Measurements from ENCODE around the gene DNAJA3. TPM values are rescaled to one million over a fixed set of nuclear protein-coding genes. Genes with fewer than 3 reads are reported as not detected.

The DNAJA3 gene
- polyA plus RNA-seq, 4 donors, result 24.3 to 48.9 (median 37.1) TPM

DNA sequence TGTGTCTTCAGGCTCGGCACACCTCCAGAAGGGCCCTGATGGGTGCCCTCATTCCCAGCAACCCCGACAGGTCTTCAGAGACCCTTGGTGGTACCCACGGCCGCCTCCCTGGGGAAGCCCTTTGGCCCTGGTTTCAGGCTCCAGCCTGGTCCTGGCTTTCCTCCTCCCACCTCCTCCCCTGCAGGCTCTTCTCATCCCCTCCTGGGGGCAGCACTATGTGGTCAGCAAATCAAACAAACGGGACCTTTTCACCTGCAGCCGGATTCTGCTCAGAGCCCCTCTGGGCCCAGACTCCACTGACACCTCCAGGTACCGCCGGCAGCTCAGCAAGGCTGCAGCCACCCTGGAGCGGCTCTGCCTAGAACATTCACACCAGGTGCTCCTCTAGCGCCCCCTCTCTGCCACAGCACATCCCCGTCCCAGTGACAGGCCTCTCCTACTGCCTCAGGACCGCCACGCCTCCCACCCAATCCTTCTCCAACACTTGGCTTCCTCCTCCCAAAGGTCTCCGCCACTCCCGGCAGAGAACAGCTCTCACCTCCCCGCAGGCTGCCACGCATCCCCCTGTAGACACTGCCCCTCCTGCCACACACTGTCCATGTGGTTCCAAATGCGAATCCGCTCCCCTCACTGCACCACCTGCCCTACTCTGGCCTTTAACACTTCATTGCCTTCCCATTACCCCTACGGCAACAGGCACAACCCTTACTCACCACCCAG, 21.3 kb upstream of the DNAJA3 start:
- DNase-seq (ENCODE audit: low read depth in 4 of 4, low spot score in 3 of 4), result no peak

DNA sequence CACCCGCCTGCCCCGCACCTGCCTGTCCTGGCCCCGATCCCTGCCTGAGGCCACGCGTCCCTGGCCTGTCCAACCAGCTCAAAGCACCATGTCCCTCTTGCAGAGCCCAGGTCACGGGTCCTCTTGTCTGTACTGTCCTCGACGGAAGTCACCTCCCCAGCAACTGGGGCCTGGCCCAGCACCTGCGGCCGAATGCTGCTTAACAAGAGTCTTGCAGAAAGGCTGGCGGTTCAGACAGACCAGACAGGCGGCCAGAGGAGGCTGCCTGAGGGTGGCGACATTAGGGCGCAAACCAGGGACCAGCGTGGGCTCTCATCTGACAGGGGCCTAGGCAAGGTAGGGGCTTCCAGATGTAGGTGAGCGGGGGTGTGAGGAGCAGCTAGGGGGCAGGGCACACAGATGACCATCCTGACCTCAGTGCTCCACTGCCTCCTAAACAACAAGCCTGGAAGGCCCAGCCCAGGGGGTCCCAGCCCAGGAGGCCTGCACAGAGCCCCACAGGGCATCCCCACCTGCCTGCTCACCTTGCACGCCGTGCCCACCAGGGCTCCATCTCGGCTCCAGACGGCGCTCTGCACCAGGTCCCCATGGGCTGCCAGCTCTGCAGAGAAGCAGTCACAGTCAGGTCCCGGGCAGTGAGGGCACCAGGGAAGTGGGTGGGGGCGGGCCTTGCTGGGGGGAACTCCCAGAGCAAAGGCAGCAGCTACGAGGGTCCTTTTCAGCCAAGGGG, 20.5 kb upstream of the DNAJA3 start:
- DNase-seq (ENCODE audit: low read depth in 4 of 4, low spot score in 3 of 4), result no peak

DNA sequence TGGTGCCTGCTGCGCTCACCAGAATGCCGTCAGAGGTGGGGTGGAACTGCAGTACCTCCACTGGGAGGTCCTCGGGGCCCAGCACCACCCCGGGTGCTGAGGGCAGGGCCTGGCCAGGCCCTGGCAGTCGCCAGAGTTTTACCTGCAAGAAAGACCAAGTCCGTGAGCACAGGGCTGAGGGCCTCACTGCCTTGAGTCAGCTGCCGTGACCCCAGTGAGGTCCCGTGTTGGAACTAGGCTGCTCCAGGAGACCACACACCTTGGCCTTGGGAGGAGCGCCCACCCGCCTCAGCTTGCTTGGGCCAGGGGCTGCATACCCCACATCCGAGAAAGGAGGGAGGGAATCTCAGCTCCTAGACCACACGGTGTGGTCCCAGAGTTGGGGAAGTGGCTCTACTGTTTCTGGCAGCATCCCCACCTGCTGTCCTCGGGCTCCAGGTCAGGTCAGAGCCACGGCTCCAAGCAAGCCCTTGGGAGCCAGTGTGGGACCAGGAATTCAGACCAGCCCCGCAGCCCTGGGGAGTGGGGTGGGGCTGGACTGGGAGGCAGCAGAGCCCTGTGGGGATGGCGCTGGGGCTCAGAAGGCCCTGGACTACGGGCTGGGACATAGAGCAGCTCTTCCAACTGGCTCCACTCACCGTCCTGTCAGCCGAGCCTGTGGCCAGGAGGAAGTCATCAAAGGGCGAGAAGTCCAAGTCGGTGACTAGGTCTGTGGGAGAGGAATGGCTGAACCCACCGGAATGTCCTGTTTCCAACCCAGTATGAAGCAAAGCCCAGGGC, 17.9 kb upstream of the DNAJA3 start:
- DNase-seq (ENCODE audit: low read depth in 4 of 4, low spot score in 3 of 4), result no peak

DNA sequence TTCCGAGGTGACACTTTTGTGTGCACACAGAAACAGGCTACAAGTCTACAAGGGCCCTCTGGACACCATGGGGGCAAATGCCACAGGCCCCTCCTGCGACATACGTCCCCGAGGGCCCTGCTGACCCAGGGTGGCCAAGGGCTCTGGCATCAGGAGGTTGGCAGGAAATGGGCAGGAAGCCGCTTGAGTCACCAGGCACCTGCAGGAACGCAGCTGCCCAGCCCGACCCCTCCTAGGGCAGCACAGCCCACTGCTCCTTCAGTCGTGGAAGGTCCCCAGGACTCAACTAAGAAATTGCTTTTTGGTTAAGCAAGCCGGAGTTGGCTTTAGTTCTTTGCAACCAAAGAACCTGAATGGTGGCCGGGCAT, 17.4 kb upstream of the DNAJA3 start:
- no peak for DNase-seq (ENCODE audit: low read depth in 4 of 4, low spot score in 3 of 4)

DNA sequence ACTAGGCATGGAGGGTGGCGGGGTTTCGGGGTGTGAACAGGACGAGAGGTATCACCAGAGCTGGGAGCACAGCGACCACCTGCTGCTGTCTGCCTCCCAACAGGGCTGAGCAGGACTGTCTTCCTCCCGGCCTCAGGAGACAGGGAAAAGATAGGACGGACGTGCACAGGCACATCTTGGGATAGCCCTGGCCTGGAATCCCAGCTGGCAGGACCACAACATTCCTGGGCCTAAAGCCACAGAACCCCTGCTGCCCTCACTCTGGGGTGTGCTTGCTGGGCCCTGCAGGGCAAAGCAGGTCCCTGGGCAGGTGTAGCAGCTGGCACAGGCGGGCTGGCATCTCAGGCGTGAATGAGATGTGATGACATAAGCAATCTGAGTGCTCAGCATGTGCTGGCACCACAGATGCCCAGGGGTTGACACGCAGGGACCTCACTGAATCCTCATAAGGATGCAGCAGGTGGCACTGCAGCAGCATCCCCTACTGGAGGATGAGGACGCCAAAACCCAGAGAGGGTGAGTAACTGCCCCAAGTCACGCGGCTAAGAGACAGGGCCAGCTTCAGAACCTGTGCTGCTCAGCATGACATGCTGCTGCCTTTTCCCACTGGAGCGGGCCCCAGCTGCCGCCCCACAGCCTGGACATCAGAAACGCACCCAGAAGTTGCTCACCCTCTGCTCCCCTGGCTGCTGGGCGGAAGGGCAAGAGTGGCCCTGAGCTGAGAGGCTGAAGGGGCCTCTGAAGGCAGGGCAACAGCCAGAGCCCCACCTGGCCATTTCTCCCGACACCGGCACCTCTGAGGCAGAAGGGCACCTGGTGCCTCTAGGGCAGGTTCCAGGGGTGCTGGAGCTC, 16.4 kb upstream of the DNAJA3 start:
- DNase-seq (ENCODE audit: low read depth in 4 of 4, low spot score in 3 of 4), result no peak

DNA sequence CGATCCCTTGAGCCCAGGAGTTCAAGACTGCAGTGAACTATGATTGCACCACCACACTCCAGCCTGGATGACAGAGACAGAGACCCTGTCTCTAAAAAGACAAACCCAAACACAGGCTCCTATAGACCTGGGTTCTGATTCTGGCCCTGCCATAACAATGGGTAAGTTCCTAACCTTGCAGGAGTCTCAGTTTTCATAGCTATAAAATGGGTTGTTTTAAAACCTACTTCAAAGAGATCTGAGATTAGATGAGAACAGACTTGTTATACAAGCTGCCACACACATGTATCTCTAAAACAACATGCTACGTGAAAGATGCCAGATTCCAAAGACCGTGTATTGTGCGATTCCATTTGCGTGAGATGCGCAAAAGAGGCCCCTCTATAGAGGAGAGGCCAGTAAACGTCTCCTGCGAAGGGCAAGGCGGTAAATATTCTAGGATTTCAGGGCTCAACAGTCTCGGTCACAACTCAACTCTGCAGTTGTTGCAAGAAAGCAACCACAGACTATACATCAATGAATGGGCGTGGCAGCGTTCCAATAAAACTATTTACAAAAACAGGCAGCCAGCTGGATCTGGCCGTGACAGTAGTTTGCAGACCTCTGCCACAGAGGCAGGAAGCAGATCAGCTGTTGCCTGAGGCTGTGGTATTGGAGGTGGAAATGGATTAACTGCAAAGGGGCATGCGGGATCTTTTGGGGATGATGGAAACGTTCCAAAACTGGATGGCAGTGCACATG, 15.2 kb upstream of the DNAJA3 start:
- peak in 1 of 4 donors; percentile 65 for DNase-seq (ENCODE audit: low read depth in 4 of 4, low spot score in 3 of 4)

DNA sequence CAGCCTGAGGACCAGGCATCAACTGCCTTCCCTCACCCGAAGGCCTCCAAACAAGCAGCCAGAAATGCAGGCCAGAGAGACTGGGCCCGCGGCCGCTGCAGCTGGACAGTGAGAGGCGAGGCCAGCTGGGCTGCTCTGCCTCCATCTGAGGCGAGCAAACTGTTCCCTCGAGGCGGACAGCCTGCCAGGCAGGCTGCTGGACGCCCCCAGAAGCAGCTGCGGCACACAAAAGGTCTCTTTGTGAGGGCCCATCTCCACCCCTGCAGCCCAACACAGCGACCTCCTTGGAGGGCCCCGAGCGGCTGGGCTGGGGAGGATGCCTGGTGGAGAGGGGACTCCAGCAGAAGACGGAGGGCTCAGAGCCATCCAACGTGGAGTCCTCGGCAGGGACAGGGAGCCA, 14.0 kb upstream of the DNAJA3 start:
- DNase-seq (ENCODE audit: low read depth in 4 of 4, low spot score in 3 of 4), result no peak

DNA sequence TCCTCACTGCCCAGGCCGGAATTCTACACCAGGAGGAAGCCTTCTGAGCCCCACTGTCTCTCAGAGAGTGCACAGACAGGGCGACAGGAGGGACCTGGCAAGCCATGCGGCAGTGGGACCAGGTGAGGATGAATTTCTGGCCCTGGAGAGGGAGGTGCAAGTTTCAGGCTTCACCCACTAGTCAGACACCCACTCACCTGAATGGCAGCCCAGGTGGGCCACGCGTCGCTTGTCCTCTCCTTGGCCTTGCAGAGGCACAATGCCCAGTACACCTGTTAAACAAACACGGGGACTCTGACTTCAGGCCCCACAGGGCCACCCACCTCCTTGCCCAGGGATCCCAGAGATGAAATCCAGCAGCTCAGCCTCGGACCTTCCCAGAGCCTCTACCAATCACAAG, 13.5 kb upstream of the DNAJA3 start:
- no peak for DNase-seq (ENCODE audit: low read depth in 4 of 4, low spot score in 3 of 4)

DNA sequence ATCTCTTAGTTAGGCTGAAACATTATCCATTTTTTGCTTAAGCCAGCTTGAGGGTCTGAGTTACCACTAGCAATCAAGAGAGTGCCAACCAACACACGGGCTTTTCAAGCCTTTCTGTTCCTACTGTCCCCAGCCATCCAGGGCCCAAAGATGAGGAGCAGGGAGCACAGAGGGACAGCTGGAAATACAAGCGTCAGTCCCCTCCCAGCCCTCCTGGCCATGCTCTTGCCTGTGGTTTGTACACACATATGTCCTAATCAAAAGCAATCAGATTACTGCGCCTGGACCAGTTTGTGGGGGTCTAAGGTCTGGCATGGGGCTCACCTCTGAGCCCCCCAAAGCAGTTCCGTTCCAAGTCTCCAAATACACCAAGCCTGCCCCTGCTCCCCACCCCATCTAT, 12.8 kb upstream of the DNAJA3 start:
- DNase-seq (ENCODE audit: low read depth in 4 of 4, low spot score in 3 of 4), result no peak

DNA sequence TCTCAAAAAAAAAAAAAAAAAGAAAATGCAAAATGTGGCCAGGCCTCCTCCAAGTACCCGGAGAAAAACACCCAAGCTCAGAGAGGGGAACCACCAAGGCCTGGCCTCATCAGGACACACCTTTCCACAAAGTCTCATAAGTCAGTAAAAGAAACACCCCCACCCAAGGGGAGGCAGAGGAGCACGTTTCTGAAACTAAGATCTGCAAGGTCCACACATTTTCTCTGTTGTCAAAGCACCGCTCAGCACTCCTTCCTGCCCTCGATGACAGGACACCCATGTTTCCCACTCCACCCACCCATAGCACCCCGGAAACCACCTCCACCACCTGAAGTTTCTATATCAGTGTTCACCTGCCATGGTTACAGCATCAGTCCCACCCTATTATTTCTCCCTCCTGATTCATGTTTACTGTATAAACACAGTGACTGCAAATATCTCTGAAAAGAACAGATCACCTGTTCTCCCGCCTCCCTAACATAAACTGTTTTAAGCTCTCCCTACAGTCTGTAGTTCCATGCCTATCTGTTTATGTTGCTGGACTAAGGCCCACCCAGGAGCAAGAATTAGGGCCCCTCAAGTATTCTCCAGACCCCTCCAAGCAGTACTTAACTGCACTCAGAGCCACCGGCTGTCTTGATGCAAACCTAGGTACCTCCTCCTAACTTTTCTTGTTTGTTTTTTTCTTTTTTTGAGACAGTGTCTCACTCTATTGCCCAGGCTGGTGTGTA, 11.3 kb upstream of the DNAJA3 start:
- DNase-seq (ENCODE audit: low read depth in 4 of 4, low spot score in 3 of 4), result no peak

DNA sequence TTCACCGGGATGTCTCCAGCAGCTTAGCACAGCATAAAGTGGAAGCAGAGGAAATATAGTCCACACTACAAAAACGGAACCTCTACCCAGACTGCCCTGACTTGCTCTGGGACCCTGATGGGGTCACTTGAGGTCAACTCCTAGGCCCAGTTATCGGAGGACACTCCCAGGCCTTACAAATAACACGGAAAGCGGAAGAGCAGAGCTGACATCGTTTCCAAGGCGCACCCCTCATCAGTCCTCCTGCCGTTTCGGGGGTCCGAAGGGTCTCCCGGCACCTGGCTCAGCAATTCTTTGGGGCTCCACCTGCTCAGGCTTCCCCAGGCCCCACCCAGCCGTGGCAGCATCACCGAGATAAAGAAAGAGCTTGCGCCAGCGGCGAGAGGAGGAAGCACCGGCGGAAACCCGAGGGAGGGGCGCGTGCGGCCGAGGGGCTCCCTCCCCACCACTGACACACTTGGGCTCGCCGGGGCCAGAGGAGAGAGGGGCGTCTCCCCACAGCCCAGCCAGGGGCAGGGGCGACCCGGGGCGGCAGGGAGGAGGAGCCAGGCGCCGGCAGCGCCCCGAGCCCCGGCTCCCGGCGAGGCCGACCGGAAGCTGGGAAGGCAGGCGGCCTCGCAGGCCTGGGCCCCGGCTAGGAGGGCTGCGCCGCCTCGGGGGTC, 10.0 kb upstream of the DNAJA3 start:
- DNase-seq (ENCODE audit: low read depth in 4 of 4, low spot score in 3 of 4), result no peak

DNA sequence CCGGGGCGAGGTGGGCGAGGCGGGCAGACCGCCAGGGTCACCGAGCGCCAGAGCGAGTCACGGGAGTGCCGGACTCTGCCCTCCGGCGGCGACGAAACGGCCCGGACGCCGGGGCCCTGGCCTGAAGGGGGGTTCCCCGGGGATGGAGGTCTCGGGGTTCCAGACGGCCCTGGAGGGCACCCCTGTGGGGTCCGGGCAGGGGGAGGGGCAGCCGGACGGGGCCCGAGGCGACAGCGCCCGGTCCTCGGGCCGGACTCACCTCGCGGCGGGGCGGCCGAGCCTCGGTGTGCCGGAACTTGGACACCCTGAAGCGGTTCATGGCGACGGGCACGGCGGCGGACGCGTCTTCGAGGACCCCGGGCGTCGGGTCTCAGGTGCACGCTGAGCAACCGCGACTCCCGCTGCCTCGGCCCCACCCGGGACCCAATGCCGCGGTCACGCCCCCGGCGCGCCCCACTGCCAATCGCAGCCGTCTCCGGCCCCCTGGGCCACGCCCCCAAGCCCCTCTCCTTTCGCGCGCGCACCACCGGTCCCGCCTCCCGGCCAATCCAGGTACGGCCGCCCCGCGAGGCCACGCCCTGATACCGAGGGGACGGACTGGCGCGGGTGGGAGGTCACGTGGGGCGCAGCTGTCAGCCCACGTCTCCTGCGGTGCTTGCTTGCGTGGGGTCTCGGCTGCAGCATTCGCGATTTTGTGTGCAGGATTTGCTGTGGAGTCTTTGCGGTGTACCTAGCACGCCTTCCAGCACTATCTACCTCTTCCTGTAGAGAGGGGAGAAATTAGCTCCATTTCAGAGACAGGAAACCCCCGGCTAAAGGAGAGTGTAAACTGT, 9.3 kb upstream of the DNAJA3 start, which contains the start of gene CORO7:
TSS of gene CORO7 (minus strand) at position 397 of the 833 bp plus-strand sequence. CDS start at position 319, 78 bp downstream.
- peak in 3 of 4 donors; percentile 71 to 75 (median 73) for DNase-seq (ENCODE audit: low read depth in 4 of 4, low spot score in 3 of 4)

DNA sequence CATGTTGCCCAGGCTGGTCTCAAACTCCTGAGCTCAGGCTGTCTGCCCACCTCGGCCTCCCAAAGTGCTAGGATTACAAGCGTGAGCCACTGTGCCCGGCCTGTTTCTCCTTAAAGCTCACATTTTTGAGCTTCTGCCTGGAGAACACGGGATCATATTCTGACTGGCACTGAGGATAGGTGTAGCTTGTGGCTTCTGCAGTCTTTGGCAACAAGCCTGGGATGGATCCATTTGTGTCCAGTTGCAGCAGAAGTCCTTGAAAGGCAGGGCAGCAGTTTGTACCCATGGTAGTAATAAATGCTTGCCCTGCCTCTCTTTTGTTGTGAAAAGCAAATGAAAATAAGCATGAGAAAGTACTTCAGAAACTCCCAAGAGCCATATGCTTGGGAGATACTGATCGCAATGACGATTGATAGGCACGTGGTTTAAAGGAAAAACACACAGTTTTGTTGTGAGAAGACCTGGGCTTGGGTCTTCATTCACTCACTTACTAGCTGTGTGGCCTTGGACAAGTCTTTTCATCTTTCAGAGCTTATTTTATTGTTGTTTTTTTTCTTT, 6.2 kb upstream of the DNAJA3 start:
- no peak for DNase-seq (ENCODE audit: low read depth in 4 of 4, low spot score in 3 of 4)

DNA sequence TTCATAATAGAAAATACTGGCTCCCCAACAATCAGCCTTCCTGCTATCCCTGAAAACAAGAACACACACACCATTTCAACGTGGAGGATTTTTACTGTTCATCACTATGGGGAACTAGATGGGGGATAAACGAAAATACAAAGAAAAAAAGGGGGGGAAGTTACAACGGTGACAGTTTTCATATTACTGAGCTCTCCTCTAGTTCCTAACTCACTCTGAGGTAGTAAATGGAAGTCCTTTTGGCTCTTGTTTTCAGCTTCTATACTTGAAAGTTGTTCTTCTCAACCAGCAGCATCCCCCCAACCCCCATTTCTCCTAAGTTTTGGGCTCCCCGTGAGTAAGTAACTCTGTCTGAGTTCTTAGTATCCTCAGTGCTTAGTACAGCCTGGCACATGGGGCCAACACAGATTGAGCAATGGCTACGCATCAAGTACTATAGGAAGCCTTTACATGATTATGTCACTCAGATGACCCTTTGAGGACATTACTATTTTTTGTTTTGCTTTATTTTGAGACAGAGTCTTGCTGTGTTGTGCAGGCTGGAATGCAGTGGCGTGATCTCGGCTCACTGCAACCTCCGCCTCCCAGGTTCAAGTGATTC, 5.1 kb upstream of the DNAJA3 start:
- DNase-seq (ENCODE audit: low read depth in 4 of 4, low spot score in 3 of 4), result no peak

DNA sequence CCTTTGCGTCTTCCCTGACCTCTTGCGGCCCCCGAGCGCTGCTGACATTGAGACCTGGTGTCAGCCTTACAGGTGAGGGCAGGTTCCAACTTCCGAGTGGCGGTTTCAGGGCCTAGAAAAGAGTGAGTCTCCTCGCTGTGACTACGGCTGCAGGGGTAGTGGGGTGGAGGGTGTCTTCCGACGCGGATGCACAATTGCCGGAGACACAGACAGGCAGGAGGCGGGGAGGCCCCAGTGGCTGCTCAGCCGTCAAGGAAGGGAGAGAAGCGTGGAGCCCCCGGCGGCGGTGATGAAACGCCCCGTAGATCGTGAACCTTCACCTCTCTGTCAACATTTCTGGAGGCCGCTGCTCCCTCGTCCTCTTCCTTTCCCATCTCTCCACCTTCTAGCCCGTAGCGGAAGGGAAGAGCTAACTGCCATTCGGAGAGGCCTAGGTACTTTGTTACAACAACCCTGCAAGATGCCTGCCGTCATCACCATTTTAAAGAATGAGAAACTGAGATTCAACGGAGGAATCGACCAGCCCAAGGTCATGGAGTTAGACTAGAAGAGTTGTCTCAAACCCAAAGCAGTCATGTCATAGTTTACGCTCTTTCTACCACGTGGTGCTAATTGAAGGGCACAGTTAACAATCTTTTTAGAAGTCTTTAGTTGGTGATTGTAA, 485 bp downstream of the DNAJA3 start:
- DNase-seq (ENCODE audit: low read depth in 4 of 4, low spot score in 3 of 4), result no peak

DNA sequence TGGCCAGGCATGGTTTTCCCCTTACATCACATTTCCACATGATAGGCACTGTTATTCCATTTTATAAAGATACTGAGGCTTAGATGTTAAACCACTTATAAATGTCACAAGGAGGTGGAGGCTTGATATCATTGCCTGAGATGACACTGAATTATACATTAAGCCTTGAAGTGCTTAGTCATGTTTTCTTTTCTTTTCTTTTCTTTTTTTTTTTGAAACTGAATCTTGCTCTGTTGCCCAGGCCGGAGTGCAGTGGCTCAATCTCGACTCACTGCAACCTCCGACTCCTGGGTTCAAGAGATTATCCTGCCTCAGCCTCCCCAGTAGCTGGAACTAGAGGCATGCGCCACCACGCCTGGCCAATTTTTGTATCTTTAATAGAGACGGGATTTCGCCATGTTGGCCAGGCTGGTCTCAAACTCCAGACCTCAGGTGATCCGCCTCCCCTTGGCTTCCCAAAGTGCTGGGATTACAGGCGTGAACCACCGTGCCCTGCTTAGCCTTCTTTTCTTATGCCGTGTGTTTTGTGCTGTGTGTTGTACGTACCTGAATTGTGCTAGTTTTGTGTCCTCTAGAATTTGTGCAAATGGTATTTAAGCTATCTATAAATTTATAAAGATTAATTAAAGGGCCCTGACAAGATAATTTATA, 1.2 kb downstream of the DNAJA3 start:
- no peak for DNase-seq (ENCODE audit: low read depth in 4 of 4, low spot score in 3 of 4)
